Gastrocnemius medialis (tissue), 4 donors: ENCODE measurements around the gene PRR33.

Experiments used
- POLR2A ChIP-seq, 2 donors: fragments of 450-650 bp; IDR thresholded peaks; one replicate each; pipeline ENCODE4 v1.6.1; 2017; ENCODE audit warnings: antibody characterized with exemption in 2 of 2, mild to moderate bottlenecking in 2 of 2, moderate library complexity in 2 of 2
- TF ChIP-seq, protein P1 (sequence below), 5 experiments: fragments of 450-650 bp in 3 of 5; fragments of 200-600 bp in 2 of 5; sonication (generic) in 2 of 5; IDR thresholded peaks in 4 of 5; conservative IDR thresholded peaks in 1 of 5; 1 replicate in 4 of 5; 2 replicates in 1 of 5; pipeline ENCODE4 v1.5.1; 2016 to 2019; ENCODE audit warnings: antibody characterized with exemption in 5 of 5, mild to moderate bottlenecking in 3 of 5, moderate library complexity in 3 of 5

DNA sequence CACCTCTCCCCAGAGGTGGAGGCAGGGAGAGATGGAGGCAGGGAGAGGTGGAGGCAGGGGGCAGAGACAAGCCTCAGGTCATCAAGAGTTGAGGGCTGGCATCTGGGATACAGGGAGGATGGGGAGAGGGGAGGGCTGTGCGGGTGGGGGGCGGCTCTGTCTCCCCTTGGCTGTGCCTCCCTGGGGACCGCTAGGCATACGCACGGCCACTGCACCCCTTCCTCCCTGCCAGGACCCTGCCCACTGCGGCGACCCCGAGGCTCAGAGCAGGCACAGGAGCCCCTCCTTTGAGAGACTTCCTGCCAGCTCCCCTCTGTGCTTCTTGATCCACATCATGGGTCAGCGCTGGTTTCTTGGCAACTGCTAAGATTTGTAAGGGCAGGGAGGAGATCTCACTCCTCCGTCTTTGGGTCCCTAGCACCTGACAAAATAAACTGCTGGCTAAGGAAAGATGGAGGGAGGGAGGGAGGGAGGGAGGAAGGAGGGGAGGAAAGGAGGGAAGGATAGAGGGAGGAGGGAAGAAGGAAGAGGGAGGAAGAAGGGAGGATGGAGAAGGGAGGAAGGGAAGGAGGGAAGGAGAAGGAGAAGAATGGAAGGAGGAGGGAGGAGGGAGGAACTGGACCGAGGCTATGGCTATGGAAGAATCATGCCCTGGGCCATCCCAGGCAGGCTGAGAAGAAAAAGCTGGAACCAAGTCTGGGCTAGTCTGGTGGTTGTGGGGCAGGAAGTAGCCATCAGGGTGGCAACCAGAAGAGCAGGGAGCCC lies 18.5 kb downstream of the PRR33 start:
- TF ChIP-seq, protein P1, sequence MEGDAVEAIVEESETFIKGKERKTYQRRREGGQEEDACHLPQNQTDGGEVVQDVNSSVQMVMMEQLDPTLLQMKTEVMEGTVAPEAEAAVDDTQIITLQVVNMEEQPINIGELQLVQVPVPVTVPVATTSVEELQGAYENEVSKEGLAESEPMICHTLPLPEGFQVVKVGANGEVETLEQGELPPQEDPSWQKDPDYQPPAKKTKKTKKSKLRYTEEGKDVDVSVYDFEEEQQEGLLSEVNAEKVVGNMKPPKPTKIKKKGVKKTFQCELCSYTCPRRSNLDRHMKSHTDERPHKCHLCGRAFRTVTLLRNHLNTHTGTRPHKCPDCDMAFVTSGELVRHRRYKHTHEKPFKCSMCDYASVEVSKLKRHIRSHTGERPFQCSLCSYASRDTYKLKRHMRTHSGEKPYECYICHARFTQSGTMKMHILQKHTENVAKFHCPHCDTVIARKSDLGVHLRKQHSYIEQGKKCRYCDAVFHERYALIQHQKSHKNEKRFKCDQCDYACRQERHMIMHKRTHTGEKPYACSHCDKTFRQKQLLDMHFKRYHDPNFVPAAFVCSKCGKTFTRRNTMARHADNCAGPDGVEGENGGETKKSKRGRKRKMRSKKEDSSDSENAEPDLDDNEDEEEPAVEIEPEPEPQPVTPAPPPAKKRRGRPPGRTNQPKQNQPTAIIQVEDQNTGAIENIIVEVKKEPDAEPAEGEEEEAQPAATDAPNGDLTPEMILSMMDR (IDR thresholded peaks at IDR 0.05 in 4 of 5, conservative IDR thresholded peaks at IDR 0.05 in 1 of 5), result no peak
- TF ChIP-seq POLR2A (IDR thresholded peaks at IDR 0.05), result no peak
